K562 (cell line): ENCODE measurements around the gene COLQ. TPM values are rescaled to one million over a fixed set of nuclear protein-coding genes. Genes with fewer than 3 reads are reported as not detected.

Experiments used
- AFF4 ChIP-seq: sonication (generic); formaldehyde crosslinking; IDR thresholded peaks from 2 replicates; pipeline ENCODE4 v1.8.0; 2023; ENCODE audit warnings: mild to moderate bottlenecking, missing genetic modification reagents
- CBX3 ChIP-seq, 2 experiments: IDR thresholded peaks; 1 replicate in 1 of 2; 2 replicates in 1 of 2; pipeline ENCODE4 v1.6.1; 2012; ENCODE audit warnings: inconsistent platforms in 2 of 2, low read length in 2 of 2, borderline replicate concordance in 1 of 2, control low read depth in 1 of 2
- CREBBP ChIP-seq: IDR thresholded peaks from one replicate; pipeline ENCODE4 v1.6.1; 2012; ENCODE audit warnings: low read depth, mild to moderate bottlenecking, control low read depth, inconsistent platforms, low read length
- ESRRB ChIP-seq: fragments of 250-450 bp; sonication (Bioruptor Pico); IDR thresholded peaks from 2 replicates; pipeline ENCODE4 v1.5.0; 2020; ENCODE audit warnings: mild to moderate bottlenecking, moderate library complexity, borderline replicate concordance
- MTF1 ChIP-seq: fragments of 250-450 bp; sonication (Bioruptor Pico); IDR thresholded peaks from 2 replicates; pipeline ENCODE4 v1.9.0; 2021; ENCODE audit warnings: moderate library complexity, mild to moderate bottlenecking, inconsistent platforms, borderline replicate concordance
- SFPQ ChIP-seq: fragments of 200-400 bp; formaldehyde crosslinking; IDR thresholded peaks from 2 replicates; pipeline ENCODE4 v1.6.1; 2017; ENCODE audit warnings: mild to moderate bottlenecking, low read depth, low read length, moderate library complexity
- ZBTB40 ChIP-seq, 2 experiments: fragments of 450-650 bp in 1 of 2; sonication (generic) in 1 of 2; formaldehyde crosslinking in 1 of 2; IDR thresholded peaks; 2 replicates each; pipeline versions ENCODE4 v1.7.1 to v1.9.0; 2016 to 2022; ENCODE audit warnings: inconsistent platforms in 1 of 2, mild to moderate bottlenecking in 1 of 2, missing genetic modification reagents in 1 of 2
- ZNF121 ChIP-seq: sonication (generic); formaldehyde crosslinking; conservative IDR thresholded peaks from 2 replicates; pipeline ENCODE4 v1.8.0; 2022; ENCODE audit warnings: missing genetic modification reagents
- polyA plus RNA-seq, 8 experiments: library from polyadenylated mRNA; depleted of rRNA in 4 of 8; stranded (reverse) in 5 of 8; unstranded in 3 of 8; fragments of >200 nt; fragmentation: Nextera tagmentation in 2 of 8; fragmentation: Illumina TruSeq in 1 of 8; extraction: Ambion mirVana in 2 of 8; extraction: Trizol in 1 of 8; gene quantifications; 2 replicates each; pipeline versions ENCODE4 v1.2.1 to v1.2.3, GENCODE V29; 2011 to 2014; ENCODE audit warnings: inconsistent platforms in 1 of 8, missing spikeins in 1 of 8
- total RNA-seq, 7 experiments: library from RNA; depleted of rRNA in 6 of 7; stranded (reverse); fragments of >200 nt in 6 of 7; fragmentation: Illumina TruSeq in 2 of 7; extraction: Trizol in 2 of 7; gene quantifications; 2 replicates each; pipeline versions ENCODE4 v1.2.1 to v1.2.3, GENCODE V29; 2011 to 2021; ENCODE audit warnings: low replicate concordance in 1 of 7

Gene COLQ
- total and polyA plus RNA-seq, 9 of the 15 experiments (the other 6 are each of a cell fraction or from before 2014, with no cell fraction given), result 0.04 to 0.36 (median 0.27) TPM; not detected in 4

GRCh38 chr3:15426579-15427118, 94.9 kb downstream of the COLQ start (continued):
- TF ChIP-seq ZBTB40 (IDR thresholded peaks at IDR 0.05), result no peak
- TF ChIP-seq ZBTB40 (CRISPR knock-in tag; IDR thresholded peaks at IDR 0.05), result 0 out of 2 replicates have a peak, but pooled peaks have one; percentile 21
- no peak for TF ChIP-seq CREBBP
- no peak for TF ChIP-seq ESRRB (CRISPR knock-in tag)
- no peak for TF ChIP-seq SFPQ
- TF ChIP-seq AFF4, result peak; percentile 0; the same call in 1 of the 2 replicates
- TF ChIP-seq CBX3 (IDR thresholded peaks at IDR 0.05; ENCODE audit: borderline replicate concordance in 1 of 2, low read length in 2 of 2), result peak in 1 of 2 experiments; percentile 90; a peak in 2 of 3 replicates
- TF ChIP-seq ZNF121 (CRISPR knock-in tag), result no peak
- TF ChIP-seq MTF1 (CRISPR knock-in tag), result no peak
